Right renal cortex interstitium (tissue), 3 donors: ENCODE measurements around the gene ABCD4. TPM values are rescaled to one million over a fixed set of nuclear protein-coding genes. Genes with fewer than 3 reads are reported as not detected.

Experiments used
- DNase-seq, 3 donors: peaks; one replicate each; pipeline ENCODE4 v3.0.0-alpha.2; 2013; ENCODE audit warnings: low read depth in 3 of 3, low spot score in 2 of 3
- polyA plus RNA-seq, 3 donors: library from polyadenylated mRNA; unstranded; fragments of 120-200 nt; gene quantifications; one replicate each; pipeline ENCODE4 v1.2.1, GENCODE V29; 2013; ENCODE audit not compliant: insufficient read length in 3 of 3

ABCD4 gene
- polyA plus RNA-seq, 3 donors, result 90.9 to 95.9 (median 92.5) TPM

- DNase-seq, result no peak
Measured at GRCh38 chr14:74238974-74239847, 63.5 kb downstream of the ABCD4 start, which contains the start of gene VSX2. Gene VSX2, plus strand, starts transcription at chr14:74239449. Its CDS starts 113 bp downstream, at chr14:74239562.

GRCh38 chr14:74237441-74237840 is 65.3 kb downstream of the ABCD4 start:
- DNase-seq, result no peak

Other genes with a start within 250 kb of the ABCD4 start
- 100 to 1,000 TPM in 2 of 3 donors, 10 to 100 TPM in 1; 98.1 to 124 (median 117) TPM for gene ALDH6A1, start 218.5 kb downstream of the ABCD4 start, polyA plus RNA-seq
- 10 to 100 TPM; 18.9 to 22.0 (median 19.8) TPM for gene LIN52, start 218.0 kb downstream of the ABCD4 start, polyA plus RNA-seq
- gene VSX2, start 63.5 kb downstream of the ABCD4 start, polyA plus RNA-seq, result under 1 TPM in 1 of 3 donors, not detected in 2; 0.08 TPM
- gene VRTN, start 45.5 kb upstream of the ABCD4 start, polyA plus RNA-seq, result not detected
- under 1 TPM; 0.18 to 0.28 (median 0.24) TPM for gene SYNDIG1L, start 123.3 kb upstream of the ABCD4 start, polyA plus RNA-seq
- 100 to 1,000 TPM; 333 to 385 (median 336) TPM for gene NPC2, start 190.4 kb upstream of the ABCD4 start, polyA plus RNA-seq
- gene ISCA2, start 190.8 kb upstream of the ABCD4 start, polyA plus RNA-seq, result 10 to 100 TPM; 41.3 to 46.8 (median 42.9) TPM